Activated CD4-positive, alpha-beta T cell treated with anti-CD3 and anti-CD28 coated beads, Interleukin-2, amount 50 U/mL, for 4 hours (primary cell): ENCODE measurements around the gene TRAPPC6A.

Experiments
- DNase-seq, 2 experiments: peaks; one replicate each; pipeline ENCODE4 v3.0.0-alpha.2; 2020

The TRAPPC6A gene, protein sequence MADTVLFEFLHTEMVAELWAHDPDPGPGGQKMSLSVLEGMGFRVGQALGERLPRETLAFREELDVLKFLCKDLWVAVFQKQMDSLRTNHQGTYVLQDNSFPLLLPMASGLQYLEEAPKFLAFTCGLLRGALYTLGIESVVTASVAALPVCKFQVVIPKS

DNA sequence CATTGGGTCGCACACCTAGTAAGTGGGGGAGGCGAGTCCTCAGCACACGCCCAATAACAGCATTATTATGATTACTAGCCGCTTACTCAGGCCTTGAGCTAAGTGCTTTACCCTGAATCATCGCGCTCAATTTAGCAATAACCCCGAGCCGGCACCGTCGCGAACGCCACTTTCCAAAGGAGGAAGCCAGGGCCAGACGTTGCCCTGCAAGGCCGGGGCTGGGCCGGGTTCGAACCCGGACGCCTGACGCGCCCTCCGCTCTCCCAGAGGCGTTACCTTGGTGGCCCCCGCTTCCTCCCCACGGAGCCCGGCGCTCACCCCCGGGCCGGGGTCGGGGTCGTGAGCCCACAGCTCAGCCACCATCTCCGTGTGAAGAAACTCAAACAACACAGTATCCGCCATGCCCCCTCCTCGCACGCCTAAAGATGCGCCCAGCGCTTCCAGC lies at the start of gene TRAPPC6A:
Gene TRAPPC6A (minus strand): TSS at position 421 of the 445 bp plus-strand sequence. CDS start 19 bp downstream, at position 402.
- no peak for DNase-seq

DNA sequence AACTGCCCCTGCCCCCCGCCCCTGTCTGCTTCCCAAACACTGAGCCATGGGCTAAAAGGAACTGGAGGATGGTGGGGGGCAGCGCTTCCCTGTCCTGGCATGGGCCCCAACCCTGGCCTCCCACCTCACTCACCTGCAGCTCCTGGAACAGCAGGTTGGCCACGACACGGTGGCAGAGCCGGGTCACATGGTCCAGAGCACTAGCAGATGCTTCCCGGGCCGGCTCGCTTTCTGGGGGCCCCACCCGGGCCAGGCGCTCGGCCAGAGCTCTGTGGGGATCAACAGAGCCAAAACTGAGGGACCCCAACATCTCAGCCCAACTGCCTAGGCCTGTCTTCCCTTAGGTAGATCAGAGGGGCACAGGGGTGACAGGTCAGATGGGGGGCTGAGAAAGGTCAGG lies 46.6 kb upstream of the TRAPPC6A start:
- no peak for DNase-seq

DNA sequence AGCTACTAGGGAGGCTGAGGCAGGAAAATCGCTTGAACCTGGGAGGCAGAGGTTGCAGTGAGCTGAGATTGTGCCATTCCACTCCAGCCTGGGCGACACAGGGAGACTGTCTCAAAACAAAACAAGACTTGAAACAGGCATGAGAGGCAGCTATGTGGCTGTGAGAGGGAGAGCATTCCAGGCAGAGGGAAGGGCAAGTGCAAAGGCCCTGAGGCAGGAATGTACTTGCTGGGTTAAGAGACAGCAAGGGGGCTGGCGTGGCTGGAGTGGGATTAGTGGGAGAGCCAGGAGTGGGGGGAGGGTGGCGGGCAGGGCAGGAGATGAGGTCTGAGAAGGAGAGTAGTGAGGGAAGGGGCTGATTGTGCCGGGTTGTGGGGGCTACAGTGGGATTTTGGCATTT lies 45.8 kb upstream of the TRAPPC6A start:
- no peak for DNase-seq

DNA sequence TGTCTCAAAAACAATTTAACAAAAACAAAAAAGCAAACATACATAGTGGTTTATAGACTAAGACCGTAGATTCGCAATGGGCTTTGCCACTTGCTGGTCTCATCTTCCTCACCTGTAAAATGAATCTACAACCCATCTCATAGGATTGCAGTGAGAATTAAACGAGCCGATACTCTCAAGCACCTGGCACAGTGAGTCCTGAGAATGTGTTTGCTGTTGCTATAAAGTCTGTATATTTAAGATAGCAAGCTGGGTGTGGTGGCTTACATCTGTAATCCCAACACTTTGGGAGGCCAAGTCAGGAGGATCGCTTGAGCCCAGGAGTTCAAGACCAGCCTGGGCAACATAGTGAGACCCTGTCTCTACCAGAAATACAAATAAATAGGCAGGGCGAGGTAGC lies 44.7 kb upstream of the TRAPPC6A start:
- DNase-seq = no peak

DNA sequence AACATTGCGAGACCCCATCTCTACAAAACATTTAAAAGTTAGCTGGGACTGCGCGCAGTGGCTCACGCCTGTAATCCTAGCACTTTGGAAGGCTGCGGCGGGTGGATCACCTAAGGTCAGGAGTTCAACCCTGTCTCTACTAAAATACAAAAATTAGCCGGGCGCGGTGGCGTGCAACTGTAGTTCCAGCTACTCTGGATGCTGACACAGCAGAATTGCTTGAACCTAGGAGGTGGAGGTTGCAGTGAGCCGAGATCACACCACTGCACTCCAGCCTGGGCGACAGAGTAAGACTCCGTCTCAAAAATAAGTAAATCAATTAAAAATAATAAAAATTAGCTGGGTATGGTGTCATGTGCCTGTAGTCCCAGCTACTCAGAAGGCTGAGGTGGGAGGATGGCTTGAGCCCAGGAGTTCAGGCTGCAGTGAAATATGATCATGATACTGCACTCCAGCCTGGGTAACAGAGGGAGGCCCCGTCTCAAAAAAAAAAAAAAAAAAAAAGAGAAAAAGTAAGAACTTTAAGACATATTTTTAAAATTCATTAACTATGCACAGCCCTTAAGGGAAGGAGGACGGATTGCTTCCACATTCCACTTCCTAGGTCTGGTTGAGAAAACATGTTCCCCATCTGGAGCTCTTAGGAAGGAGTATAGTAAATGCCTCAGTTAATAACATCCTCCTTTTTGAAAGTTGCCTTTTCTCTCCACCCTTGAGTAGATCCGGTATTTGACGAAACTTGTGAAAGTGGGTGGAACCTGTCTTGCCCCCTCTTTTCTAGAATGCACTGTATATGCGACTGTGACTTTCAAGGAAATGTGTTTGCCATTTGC lies 41.1 kb upstream of the TRAPPC6A start:
- no peak for DNase-seq

DNA sequence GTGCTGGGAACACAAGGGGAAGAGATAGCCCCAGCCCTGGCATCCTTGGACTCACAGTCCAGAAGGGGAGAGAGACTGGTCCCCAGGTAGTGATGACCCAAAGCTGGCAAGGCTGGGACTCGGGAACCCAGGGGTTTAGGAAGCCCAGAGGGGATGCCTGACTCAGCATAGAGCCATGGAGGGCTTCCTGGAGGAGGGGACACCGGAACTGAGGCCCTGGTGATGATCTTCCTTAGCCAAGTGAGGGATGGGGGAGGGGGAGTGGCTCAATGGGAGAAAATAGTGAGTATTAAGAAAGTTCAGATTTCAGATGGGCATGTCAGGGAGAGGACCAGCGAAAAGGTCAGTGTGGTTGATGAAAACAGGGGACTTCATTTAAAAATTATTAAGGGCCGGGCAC lies 40.4 kb upstream of the TRAPPC6A start:
- no peak for DNase-seq

DNA sequence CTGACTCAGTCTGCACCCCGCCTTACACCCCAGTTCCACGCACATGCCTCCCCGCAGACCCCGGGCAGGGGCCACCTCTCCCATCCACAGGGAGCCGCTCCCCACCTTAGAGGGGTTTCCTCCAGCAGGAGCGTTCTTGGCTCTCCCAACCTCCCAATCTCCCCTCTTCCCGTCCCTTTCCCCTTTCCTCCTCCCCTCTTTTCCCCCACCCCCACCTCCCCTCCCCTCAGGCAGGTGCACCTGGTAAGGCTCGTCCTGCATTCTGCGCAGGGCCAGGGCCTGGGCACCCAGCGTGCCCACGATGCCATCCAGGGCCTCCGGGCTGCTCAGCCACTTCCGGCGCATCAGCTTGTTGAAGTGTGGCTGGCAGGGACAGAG lies 39.9 kb upstream of the TRAPPC6A start:
- no peak for DNase-seq

DNA sequence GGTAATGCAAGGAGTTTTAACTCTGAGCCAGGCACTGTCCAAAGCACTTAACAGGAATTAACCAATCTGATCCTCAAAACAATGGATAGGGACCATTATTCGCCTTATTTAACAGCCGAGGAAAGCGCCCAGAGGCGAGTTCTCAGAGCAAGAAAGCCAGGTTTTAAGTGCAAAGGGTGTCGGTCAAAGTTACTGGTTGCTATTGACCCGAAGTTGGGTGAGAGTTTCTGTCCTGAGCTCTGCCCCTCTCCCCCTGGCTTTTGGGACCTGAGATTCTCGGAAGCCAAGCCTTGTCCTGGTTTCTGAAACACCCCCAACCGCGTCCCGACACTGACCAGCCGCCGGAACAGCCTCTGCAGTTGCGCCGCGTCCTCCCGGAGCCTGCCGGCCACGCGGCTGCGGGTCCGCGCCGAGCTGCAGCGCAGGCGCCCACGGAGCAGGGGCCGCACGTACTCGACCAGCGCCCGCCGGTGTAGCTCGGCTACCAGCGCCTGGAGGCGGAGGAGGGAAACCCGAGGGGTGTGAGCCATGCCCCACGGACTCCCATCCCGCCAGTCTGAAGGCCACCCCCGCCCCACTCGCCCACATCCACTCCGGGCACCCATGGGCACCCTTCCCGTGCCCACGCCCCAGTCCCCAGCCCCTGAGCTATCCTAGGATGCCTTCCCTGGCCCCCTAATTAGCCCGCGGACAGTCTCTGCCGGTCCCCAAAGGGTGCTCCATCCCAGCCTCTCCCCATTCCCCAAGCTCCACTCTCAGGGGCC lies 39.3 kb upstream of the TRAPPC6A start:
- no peak for DNase-seq

DNA sequence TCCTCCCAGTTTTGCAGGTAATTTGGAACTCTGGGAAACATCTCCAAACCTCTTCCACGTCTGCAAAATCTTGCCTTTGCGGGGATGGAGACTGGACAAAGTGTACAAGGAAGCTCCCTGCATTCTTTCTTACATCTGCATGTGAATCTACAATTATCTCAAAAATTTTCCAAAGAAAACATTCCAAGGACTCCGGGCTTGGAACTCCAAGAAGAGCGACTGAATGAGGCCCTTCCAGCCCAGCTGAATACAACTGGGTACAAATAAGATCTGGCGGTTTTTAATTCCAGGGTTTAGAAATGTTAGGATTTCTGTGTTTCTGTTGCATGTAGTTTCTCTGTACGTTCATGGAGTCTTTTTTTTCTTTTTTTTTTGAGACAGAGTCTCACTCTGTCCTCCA lies 38.6 kb upstream of the TRAPPC6A start:
- DNase-seq = no peak

DNA sequence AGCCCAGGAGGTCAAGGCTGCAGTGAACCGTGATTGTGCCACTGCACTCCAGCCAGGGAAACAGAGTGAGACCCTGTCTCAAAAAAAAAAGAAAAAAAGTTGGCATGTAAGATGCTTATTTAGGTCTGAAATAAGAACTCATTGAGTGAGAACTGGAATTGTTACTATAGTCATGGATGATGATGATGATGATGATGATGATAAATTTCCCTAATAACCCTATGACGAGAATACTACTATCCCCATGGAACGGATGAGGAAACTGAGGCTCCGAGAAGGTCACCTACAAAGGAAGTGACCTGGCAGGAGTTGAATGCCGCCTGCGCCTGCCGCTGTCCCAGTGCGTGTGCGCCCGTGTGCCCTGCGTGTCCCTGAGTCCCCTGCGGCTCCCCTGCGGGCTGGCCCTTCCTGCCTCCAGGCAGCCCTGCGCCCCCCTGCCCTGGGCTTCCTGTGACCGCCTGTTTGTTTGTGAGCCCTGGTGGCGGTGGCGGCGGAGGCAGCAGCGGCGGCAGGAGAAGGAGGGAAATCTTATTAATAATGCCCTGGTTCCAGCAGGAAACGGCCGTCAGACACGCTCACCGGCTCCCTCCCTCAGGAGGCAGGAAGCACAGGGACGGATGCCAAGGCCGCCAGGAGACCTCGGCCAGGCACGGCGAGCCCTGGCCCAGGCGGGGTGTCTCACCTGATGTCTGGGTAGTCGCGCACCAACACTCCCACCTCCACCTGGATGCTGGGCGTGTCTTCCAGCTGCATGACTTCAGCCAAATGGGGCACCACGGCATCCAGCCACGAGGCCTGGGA lies 37.6 kb upstream of the TRAPPC6A start:
- DNase-seq = no peak

DNA sequence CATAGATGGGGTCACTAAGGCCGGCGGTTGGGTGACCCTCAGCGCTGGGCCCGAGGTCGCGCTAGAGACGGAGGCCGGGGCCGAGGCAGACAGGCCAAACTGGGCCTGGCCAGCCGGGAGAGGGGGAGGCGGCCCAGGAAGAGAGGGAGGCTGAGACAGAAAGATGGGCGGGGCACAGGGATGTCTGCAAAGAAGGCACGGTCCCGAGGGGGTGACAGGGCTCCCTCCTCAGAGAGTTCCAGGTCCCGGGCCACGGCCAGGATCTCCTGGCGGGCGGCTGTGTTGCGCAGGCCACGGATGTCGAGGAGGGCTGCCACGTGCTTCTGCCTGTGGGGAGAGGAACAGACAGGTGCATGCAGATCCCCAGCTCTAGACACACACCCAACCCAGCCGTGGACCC lies 35.0 kb upstream of the TRAPPC6A start:
- no peak for DNase-seq

DNA sequence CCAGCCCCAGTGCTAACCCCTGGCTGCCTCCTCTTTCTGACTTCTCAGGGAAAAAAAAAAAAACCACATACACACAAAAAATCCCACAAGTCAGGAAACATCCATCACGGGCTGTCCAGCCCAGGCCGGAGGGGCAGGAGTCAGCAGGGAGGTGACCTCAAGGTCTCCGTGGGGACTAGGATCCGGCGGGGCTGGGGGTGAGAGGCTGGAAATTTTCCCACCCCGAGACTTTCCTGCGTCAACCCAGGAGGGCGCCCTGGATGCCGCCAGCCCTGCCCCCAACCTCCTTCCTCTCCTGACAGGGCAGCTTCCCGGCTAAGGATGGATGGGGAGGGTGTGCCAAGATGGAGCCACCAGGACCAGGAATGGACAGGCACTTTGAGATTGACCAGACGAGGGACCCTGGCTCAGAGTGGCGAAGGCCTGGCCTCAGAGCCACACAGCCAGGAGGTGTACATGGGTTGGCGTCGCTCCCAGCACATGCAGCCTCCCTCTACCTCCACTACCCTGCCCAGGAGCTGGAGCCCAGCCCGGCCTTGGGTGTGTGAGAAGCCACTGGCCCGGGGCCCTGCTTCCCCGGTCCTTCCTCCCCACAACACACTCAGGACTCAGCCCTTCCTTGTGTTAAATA lies 33.8 kb upstream of the TRAPPC6A start:
- no peak for DNase-seq

DNA sequence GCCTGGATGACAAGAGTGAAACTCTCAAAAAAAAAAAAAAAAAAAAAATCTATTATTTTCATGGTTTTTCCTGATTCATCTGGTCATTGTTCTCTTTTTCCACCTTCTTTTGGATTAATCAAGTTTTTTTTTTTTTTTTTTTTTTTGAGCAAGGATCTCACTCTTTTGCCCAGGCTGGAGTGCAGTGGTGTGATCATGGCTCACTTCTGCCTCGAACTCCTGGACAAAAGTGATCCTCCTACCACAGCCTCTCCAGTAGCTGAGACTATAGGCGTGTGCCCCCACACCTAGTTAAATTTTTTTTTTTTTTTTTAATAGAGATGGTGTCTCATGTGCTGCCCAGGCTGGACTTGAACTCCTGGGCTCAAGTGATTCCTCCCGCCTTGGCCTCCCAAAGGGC lies 28.3 kb upstream of the TRAPPC6A start:
- no peak for DNase-seq

DNA sequence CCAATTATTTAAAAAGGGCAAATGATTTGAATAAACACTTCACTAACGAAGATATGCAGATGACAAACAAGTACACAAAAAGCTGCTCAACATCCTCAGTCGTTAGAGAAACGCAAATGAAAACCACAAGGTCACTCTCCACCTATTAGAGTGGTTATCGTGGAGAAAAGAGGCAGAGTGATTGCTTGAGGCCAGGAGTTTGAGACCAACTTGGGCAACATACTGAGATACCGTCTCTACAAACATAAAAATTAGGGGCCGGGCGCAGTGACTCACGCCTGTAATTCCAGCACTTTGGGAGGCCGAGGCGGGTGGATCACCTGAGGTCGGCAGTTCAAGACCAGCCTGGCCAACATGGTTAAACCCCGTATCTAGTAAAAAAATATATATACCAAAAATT lies 27.8 kb upstream of the TRAPPC6A start:
- DNase-seq = no peak

DNA sequence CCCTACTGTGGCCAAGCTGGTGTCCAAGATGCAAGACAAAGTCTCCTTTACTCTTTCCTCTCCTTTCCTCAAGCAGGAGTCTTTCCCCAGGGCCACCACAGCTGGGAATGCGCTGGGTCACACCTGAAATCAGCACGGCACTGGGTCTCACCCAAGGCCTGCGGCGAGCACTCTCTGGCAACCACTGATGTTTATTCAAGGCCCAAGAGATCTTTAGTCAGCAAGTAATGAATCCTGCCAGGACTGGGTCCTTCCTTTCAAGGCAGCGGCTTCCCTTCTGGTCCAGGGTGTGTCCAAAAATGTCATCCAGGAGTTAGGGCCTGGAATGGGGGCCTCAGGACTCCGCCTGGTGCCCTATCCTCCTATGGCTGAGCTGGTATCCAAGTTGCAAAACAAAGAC lies 24.6 kb upstream of the TRAPPC6A start:
- no peak for DNase-seq

DNA sequence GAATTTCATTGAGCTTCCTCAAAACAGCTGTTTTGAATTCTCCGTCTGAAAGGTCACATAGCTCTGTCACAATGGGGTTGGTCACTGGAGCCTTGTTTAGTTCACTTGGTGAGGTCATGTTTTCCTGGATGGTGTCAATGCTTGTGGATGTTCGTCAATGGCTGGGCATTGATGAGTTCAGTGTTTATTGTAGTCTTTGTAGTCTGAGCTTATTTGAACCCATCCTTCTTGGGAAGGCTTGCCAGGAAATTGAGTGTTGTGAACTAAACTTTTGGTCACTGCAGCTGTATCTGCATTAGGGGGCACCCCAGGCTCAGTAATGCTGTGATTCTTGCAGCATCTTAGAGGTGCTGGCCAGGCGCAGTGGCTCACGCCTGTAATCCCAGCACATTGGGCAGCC lies 22.5 kb upstream of the TRAPPC6A start:
- no peak for DNase-seq

DNA sequence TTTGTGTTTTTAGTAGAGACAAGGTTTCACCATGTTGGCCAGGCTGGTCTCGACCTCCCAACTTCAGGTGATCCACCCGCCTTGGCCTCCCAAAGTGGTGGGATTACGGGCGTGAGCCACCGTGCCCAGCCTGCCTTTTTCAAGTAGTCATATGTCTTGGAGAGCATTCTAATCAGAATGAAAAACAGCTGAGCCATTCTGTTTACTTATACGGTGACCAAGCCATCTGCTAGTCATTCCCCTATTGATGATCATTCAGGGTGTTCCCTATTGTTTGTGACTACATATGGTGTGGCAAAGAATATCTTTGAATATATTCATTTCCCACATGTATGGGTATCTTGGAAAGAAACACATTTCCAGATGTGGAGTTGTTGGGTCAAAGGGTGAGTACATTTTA lies 17.7 kb upstream of the TRAPPC6A start:
- DNase-seq = no peak

DNA sequence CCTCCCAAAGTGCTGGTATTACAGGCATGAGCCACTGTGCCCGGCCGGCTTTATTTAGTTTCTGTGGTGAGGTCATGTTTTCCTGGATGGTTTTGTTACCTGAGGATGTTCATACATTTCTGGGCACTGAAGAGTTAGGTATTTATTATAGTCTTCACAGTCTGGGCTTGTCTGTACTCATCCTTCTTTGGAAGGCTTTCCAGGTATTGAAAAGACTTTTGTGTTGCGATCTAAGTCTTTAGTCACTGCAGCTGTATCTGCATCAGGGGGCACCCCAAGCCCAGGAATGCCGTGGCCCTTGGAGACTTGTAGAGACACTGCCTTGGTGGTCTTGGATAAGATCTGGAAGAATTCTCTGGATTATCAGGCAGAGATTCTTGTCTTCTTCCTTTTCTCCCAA lies 13.3 kb upstream of the TRAPPC6A start:
- no peak for DNase-seq

DNA sequence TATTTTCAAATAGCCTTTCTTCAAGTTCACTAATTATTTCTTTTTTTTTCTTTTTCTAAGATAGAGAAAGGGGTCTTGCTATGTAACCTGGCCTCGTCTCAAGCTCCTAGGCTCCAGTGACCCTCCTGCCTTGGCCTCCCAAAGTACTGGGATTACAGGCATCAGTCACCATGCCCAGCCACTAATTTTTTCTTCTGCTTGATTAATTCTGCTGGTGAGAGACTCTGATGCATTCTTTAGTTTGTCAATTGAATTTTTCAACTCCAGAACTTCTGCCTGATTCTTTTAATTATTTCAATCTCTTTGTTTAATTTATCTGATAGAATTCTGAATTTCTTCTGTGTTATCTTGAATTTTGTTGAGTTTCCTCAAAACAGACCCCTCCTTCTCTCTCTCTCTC lies 11.9 kb upstream of the TRAPPC6A start:
- no peak for DNase-seq

DNA sequence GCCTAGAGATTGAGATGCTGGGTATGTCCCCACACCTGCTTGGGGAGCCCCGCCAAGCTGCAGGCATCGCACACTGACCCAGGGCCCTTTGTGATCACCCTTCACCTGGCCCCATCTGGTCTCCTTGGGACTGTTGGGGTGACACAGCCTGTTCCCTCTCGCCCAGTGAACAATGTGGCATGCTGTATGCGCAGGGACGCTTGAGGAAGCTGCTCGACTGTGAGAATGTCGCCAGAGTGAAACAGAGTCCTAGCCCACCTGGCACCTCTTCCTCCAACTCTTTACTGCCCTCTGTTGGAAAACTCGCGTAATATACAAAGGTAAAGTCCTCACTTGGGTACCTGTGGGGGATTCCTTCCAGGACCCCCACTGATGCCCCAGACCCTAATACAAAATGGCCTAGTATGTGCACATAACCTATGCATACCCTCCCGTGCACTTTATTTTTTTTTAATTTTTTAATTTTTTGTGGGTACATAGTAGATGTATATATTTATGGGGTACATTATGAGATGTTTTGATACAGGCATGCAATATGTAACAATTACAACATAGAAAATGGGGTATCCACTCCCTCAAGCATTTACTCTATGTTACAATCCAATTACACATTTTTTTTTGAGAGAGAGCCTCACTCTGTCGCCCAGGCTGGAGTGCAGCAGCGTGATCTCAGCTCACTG lies 9.5 kb upstream of the TRAPPC6A start:
- DNase-seq = no peak

DNA sequence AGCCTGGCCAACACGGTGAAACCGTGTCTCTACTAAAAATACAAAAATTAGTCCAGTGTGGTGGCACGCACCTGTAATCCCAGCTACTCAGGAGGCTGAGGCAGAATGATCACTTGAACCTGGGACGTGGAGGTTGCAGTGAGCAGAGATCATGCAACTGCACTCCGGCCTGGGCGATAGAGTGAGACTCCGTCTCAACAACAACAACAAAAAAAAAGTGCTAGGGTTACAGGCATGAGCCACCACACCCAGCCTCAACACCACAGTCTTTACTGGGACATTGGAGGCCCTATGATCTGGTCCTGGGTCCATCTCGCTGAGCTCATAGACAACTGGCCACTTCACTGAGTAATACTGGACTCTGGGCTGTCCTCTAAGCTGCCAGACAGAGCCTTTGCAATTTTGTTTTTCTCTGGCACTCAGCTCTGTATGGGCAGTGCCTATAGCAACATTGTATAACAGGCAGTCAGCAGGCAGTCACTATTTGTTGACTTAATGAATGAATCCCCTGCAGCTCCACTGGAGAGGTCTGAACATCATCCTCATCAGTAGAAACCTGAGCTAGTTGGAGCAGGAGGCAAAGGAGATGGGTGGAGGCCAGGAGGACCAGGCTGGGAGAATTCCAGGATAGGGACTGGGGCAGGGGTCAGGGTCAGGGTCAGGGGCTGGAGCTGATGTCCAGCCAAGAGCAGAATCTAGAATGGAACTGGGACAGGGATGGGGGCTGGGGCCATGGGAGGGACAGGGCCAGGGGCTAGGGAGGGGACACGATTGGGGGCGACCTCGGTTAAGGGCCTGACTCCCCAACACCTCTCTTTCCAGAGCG lies 8.7 kb upstream of the TRAPPC6A start:
- DNase-seq = no peak
